Activated naive CD4-positive, alpha-beta T cell treated with anti-CD3 and anti-CD28 coated beads, Interleukin-2, amount 50 U/mL, for 16 hours (primary cell): Measurements from ENCODE around the gene SLC8A1.

ENCODE experiments used
- DNase-seq: peaks from one replicate; pipeline ENCODE4 v3.0.0-alpha.2; 2020

Gene SLC8A1

GRCh38 chr2:40178971-40179370 is 272.9 kb downstream of the SLC8A1 start:
- DNase-seq: no peak

GRCh38 chr2:40178171-40178778 is 273.6 kb downstream of the SLC8A1 start:
- DNase-seq: no peak

GRCh38 chr2:40177366-40177765 is 274.5 kb downstream of the SLC8A1 start:
- DNase-seq: no peak

GRCh38 chr2:40173276-40173675 is 278.6 kb downstream of the SLC8A1 start:
- no peak for DNase-seq

- DNase-seq: no peak
These were observed 282.0 kb downstream of the SLC8A1 start for GRCh38 chr2:40169856-40170255.

- no peak for DNase-seq
These were observed 282.5 kb downstream of the SLC8A1 start for GRCh38 chr2:40169430-40169829.

GRCh38 chr2:40168546-40168945 is 283.3 kb downstream of the SLC8A1 start:
- no peak for DNase-seq

GRCh38 chr2:40168032-40168431 is 283.9 kb downstream of the SLC8A1 start:
- no peak for DNase-seq

GRCh38 chr2:40166006-40166405 is 285.9 kb downstream of the SLC8A1 start:
- no peak for DNase-seq

- DNase-seq: no peak
These were observed 286.4 kb downstream of the SLC8A1 start for GRCh38 chr2:40165509-40165844.

GRCh38 chr2:40164736-40165508 is 287.0 kb downstream of the SLC8A1 start:
- DNase-seq: no peak

- no peak for DNase-seq
These were observed 289.9 kb downstream of the SLC8A1 start for GRCh38 chr2:40161986-40162385.

GRCh38 chr2:40160751-40161218 is 291.1 kb downstream of the SLC8A1 start:
- DNase-seq: no peak

- no peak for DNase-seq
These were observed 292.6 kb downstream of the SLC8A1 start for GRCh38 chr2:40159333-40159732.

- no peak for DNase-seq
These were observed 293.1 kb downstream of the SLC8A1 start for GRCh38 chr2:40158781-40159180.

GRCh38 chr2:40155728-40156127 is 296.2 kb downstream of the SLC8A1 start:
- no peak for DNase-seq

- DNase-seq: no peak
These were observed 301.6 kb downstream of the SLC8A1 start for GRCh38 chr2:40150266-40150665.

GRCh38 chr2:40148334-40148733 is 303.6 kb downstream of the SLC8A1 start:
- no peak for DNase-seq

- DNase-seq: no peak
These were observed 304.5 kb downstream of the SLC8A1 start for GRCh38 chr2:40147360-40147759.

GRCh38 chr2:40144022-40144421 is 307.9 kb downstream of the SLC8A1 start:
- no peak for DNase-seq

- DNase-seq: no peak
These were observed 313.6 kb downstream of the SLC8A1 start for GRCh38 chr2:40138314-40138713.

GRCh38 chr2:40131081-40131704 is 320.7 kb downstream of the SLC8A1 start:
- DNase-seq: no peak

- DNase-seq: no peak
These were observed 321.5 kb downstream of the SLC8A1 start for GRCh38 chr2:40130251-40130994.

- DNase-seq: no peak
These were observed 322.2 kb downstream of the SLC8A1 start for GRCh38 chr2:40129725-40130124.
